DMS153 (cell line): Measurements from ENCODE around the gene CATSPERD.

ENCODE experiments used
- DNase-seq: peaks from one replicate; lab custom pipeline; 2025; lab: John Stamatoyannopoulos, UW

The CATSPERD gene

GRCh38 chr19:5827342-5827890 lies 107.0 kb downstream of the CATSPERD start:
- no peak for DNase-seq

- DNase-seq, result peak; percentile 90
Measured at GRCh38 chr19:5827891-5828660, 107.6 kb downstream of the CATSPERD start.
